Natural killer cell (primary cell): Measurements from ENCODE around the gene FRYL. TPM values are rescaled to one million over a fixed set of nuclear protein-coding genes. Genes with fewer than 3 reads are reported as not detected.

ENCODE experiments used
- ATAC-seq, 3 donors: fragments of 150-1000 bp in 2 of 3; fragments of 200-7000 bp in 1 of 3; cut with Tn5 transposase; 1 replicate in 1 of 3; 2 replicates in 2 of 3; pipeline ENCODE4 v1.10.0; 2021; ENCODE audit warnings: mild to moderate bottlenecking in 2 of 3, moderate library complexity in 2 of 3
- DNase-seq, 2 donors: peaks; one replicate each; pipeline versions ENCODE4 v3.0.0 to v3.0.0-alpha.2; 2013 to 2021; ENCODE audit warnings: mixed read lengths in 1 of 2
- H3K27ac ChIP-seq: one replicate; pipeline ENCODE4 v1.5.1; 2013; ENCODE audit warnings: mild to moderate bottlenecking, low read length
- H3K27me3 ChIP-seq: one replicate; pipeline ENCODE4 v1.6.1; 2013; ENCODE audit warnings: low read length; ENCODE audit not compliant: control insufficient read depth, insufficient read depth
- H3K36me3 ChIP-seq: one replicate; pipeline ENCODE4 v1.6.1; 2013; ENCODE audit warnings: low read length; ENCODE audit not compliant: control insufficient read depth, insufficient read depth
- H3K4me1 ChIP-seq: one replicate; pipeline ENCODE4 v1.6.1; 2013; ENCODE audit warnings: low read length; ENCODE audit not compliant: control insufficient read depth, insufficient read depth
- H3K4me3 ChIP-seq: one replicate; pipeline ENCODE4 v1.5.1; 2013; ENCODE audit warnings: low read length
- H3K9me3 ChIP-seq: one replicate; pipeline ENCODE4 v1.6.1; 2013; ENCODE audit warnings: low read length; ENCODE audit not compliant: control insufficient read depth, insufficient read depth
- H3K27ac Mint-ChIP-seq, 2 donors: one replicate each; pipeline ENCODE4 v1.8.0; 2022; ENCODE audit warnings: mild to moderate bottlenecking in 2 of 2, mixed read lengths in 2 of 2, moderate library complexity in 1 of 2
- H3K27me3 Mint-ChIP-seq, 2 donors: one replicate each; pipeline ENCODE4 v1.8.0; 2022; ENCODE audit warnings: low read depth in 2 of 2, mixed read lengths in 2 of 2
- H3K36me3 Mint-ChIP-seq: one replicate; pipeline ENCODE4 v1.8.0; 2022; ENCODE audit warnings: mixed read lengths
- H3K4me1 Mint-ChIP-seq, 2 donors: one replicate each; pipeline ENCODE4 v1.8.0; 2022; ENCODE audit warnings: mixed read lengths in 2 of 2
- H3K4me3 Mint-ChIP-seq: one replicate; pipeline ENCODE4 v1.8.0; 2022; ENCODE audit warnings: mild to moderate bottlenecking, moderate library complexity, mixed read lengths
- H3K9me3 Mint-ChIP-seq, 2 donors: one replicate each; pipeline ENCODE4 v1.8.0; 2022; ENCODE audit warnings: mixed read lengths in 2 of 2
- WGBS: methylation state at CpG from one replicate; pipeline ENCODE4 v1.1.7; 2013; ENCODE audit warnings: missing lambda C conversion rate; ENCODE audit not compliant: insufficient coverage; 5-methylcytosine and 5-hydroxymethylcytosine counted together
- intact Hi-C: fragments of 100-400 bp; cut with micrococcal nuclease; formaldehyde crosslinking; loops from one replicate; pipeline ENCODE4 v1.14.2; 2022
- total RNA-seq, 4 donors: library from RNA; stranded (reverse); fragments of 120-200 nt in 1 of 4; gene quantifications; one replicate each; pipeline versions ENCODE4 v1.2.3 to v1.2.4, GENCODE V29; 2013 to 2022
- TF ChIP-seq, protein P1 (sequence below): fragments of 200-600 bp; IDR thresholded peaks from one replicate; pipeline ENCODE4 v1.8.0; 2022; ENCODE audit warnings: antibody characterized with exemption

FRYL gene
- total RNA-seq, 3 donors from 2014 or later (not counting 1 experiment from before 2014, with no cell fraction given), result 143 to 181 (median 146) TPM

DNA sequence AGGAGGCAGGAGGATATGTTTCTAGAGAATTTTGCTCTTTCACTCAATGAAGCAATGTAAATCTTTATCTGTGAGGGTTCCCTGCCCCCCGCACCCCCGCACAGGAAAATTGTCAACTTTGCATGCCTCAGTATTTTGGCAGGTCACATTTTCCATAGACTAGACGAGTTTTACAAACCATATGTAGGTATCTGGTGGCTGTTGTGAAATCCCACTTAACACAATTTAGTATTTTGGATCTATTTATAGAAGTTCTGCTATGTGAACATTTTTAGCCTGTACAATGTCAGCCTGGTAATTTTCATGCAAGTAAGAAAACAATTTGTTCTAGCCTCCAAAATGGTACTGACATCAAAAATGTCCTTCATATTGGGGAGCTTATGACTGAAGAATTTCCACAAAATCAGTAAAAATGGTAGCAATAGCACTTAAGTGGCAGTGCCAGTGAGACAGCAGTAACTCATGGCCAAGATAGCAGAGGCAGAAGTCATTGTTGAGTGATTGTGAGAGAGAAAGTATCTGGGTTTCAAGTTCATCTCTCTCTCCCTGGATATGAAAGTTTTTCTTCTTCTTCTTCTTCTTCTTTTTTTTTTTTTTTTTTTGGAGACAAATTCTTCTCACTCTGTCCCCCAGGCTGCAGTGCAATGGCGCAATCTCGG is 12.4 kb upstream of the FRYL start:
- Histone ChIP-seq H3K27ac (no peak overlapping the region), H3K4me1 (no peaks in the 10 kb centered on the region), H3K4me3 (no peak overlapping the region), H3K9me3 (no peaks in the 10 kb centered on the region), H3K36me3 (no peaks in the 10 kb centered on the region), H3K27me3 (no peaks in the 10 kb centered on the region)
- H3K27ac Mint-ChIP-seq, result no peak overlapping the region
- TF ChIP-seq, protein P1, sequence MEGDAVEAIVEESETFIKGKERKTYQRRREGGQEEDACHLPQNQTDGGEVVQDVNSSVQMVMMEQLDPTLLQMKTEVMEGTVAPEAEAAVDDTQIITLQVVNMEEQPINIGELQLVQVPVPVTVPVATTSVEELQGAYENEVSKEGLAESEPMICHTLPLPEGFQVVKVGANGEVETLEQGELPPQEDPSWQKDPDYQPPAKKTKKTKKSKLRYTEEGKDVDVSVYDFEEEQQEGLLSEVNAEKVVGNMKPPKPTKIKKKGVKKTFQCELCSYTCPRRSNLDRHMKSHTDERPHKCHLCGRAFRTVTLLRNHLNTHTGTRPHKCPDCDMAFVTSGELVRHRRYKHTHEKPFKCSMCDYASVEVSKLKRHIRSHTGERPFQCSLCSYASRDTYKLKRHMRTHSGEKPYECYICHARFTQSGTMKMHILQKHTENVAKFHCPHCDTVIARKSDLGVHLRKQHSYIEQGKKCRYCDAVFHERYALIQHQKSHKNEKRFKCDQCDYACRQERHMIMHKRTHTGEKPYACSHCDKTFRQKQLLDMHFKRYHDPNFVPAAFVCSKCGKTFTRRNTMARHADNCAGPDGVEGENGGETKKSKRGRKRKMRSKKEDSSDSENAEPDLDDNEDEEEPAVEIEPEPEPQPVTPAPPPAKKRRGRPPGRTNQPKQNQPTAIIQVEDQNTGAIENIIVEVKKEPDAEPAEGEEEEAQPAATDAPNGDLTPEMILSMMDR, result no peak
- peaks cover 0 to 3% of the 10 kb centered on the region in 2 donors for H3K27me3 Mint-ChIP-seq
- DNase-seq (no peak), ATAC-seq (no peak)
- intact Hi-C loops, result no loop called here
- H3K9me3 Mint-ChIP-seq, result no peaks in the 10 kb centered on the region
- H3K4me3 Mint-ChIP-seq, result no peak overlapping the region
- H3K4me1 Mint-ChIP-seq, result no peaks in the 10 kb centered on the region
- WGBS, result 74% methylated on average over 5 of the region's 5 CpGs
- H3K36me3 Mint-ChIP-seq, result no peaks in the 10 kb centered on the region

DNA sequence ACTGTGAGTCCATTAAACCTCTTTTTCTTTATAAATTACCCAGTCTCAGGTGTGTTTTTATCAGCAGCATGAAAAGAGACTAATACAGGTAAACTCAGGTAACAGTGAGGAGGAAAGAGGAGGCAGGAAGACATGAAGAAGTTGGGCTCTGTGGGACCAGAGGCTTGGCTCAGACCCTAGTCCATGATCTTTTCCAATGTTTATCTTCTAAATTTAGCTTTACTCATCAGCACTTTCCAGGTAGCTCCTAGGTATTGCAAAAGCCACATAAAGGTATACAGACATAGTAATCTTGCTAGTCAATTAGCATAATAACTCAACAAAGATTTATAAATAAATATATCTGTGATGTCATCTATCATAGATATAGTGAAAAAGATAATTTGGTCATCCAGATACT is 11.2 kb upstream of the FRYL start:
- Histone ChIP-seq H3K36me3 (no peaks in the 10 kb centered on the region), H3K9me3 (no peaks in the 10 kb centered on the region), H3K4me1 (no peaks in the 10 kb centered on the region), H3K4me3 (no peak overlapping the region), H3K27ac (no peak overlapping the region), H3K27me3 (no peaks in the 10 kb centered on the region)
- no peaks in the 10 kb centered on the region for H3K9me3 Mint-ChIP-seq
- intact Hi-C loops, result no loop called here
- ATAC-seq (no peak), DNase-seq (no peak)
- no peaks in the 10 kb centered on the region for H3K36me3 Mint-ChIP-seq
- H3K27ac Mint-ChIP-seq, result no peak overlapping the region
- no peaks in the 10 kb centered on the region for H3K4me1 Mint-ChIP-seq
- peaks cover 0 to 3% of the 10 kb centered on the region in 2 donors for H3K27me3 Mint-ChIP-seq
- TF ChIP-seq, protein P1, result no peak
- no peak overlapping the region for H3K4me3 Mint-ChIP-seq

DNA sequence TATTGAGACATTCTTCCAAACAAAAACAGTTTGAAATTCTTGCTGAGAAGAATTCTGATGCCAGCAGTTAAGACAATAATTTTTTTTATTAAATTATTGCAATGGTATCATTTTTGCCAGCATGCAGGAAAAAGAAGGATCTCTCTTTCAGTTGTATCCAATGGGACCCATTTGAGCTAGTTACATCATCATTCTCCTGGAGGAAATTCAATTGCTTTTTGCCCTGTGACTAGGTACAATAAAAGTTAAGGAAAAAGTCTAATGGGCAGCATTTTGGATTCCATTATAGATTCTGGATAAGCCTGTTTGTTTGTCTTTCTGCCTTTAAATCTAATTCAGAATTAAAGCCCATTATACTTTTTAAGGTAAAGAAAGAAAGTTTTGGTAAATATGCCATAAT is 10.5 kb upstream of the FRYL start:
- Histone ChIP-seq H3K27ac (no peak overlapping the region), H3K4me3 (no peak overlapping the region), H3K36me3 (no peaks in the 10 kb centered on the region), H3K4me1 (no peaks in the 10 kb centered on the region), H3K9me3 (no peaks in the 10 kb centered on the region), H3K27me3 (no peaks in the 10 kb centered on the region)
- Mint-ChIP-seq H3K27ac (no peak overlapping the region), H3K9me3 (no peaks in the 10 kb centered on the region), H3K36me3 (no peaks in the 10 kb centered on the region), H3K27me3 (peaks cover 0 to 3% of the 10 kb centered on the region in 2 donors), H3K4me3 (no peak overlapping the region), H3K4me1 (no peaks in the 10 kb centered on the region)
- TF ChIP-seq, protein P1, result no peak
- no peak for DNase-seq
- intact Hi-C loops, result no loop called here
- ATAC-seq, result no peak

DNA sequence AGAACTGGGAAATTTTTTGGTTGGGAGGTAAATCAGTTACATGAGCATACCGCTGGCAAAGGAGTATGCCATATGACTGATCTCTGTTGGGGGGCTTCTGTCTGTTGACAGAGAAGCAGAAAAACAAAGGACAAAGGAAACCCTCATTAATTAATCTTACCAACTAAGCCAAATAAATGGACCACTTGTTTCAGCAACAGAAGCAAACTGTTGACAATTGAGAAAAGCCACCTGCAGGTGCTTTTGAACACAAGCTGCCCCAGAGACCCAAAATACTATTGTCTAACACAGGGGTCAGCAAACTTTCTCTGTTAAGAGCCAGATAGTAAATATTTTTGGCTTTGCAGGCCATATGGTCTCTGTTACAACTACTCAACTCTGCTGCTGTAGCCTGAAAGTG is 7.0 kb upstream of the FRYL start:
- intact Hi-C loops, result no loop called here
- Histone ChIP-seq H3K27ac (no peak overlapping the region), H3K9me3 (no peaks in the 10 kb centered on the region), H3K4me3 (no peak overlapping the region), H3K36me3 (no peaks in the 10 kb centered on the region), H3K27me3 (no peaks in the 10 kb centered on the region), H3K4me1 (no peaks in the 10 kb centered on the region)
- DNase-seq, result no peak
- whole genome bisulfite sequencing, result 100% methylated on average over 1 of the region's 1 CpG
- H3K36me3 Mint-ChIP-seq, result no peaks in the 10 kb centered on the region
- TF ChIP-seq, protein P1, result no peak
- peaks cover 0 to 3% of the 10 kb centered on the region in 2 donors for H3K27me3 Mint-ChIP-seq
- no peak for ATAC-seq
- no peaks in the 10 kb centered on the region for H3K9me3 Mint-ChIP-seq
- H3K4me3 Mint-ChIP-seq, result no peak overlapping the region
- no peaks in the 10 kb centered on the region for H3K4me1 Mint-ChIP-seq
- H3K27ac Mint-ChIP-seq, result no peak overlapping the region
